ENCODE data around the gene SLC4A9.
"Not testable (repeated sequence)": the region's sequence is repeated elsewhere in the genome, so short reads cannot be mapped to it uniquely, and the experiment has no call there.

SLC4A9 gene

GRCh38 chr5:140327589-140327988, 32.4 kb upstream of the SLC4A9 start:
- Histone ChIP-seq H3K36me3 (replicated peaks) (no peaks in the 10 kb centered on the region), H3K9me3 (no peaks in the 10 kb centered on the region), H3K4me3 (no peak overlapping the region), H3K4me1 (peaks cover 18% of the 10 kb centered on the region), H3K27me3 (ENCODE audit: low read depth) (no peaks in the 10 kb centered on the region)
- in situ Hi-C loops (cut with MboI; ENCODE audit: low sequenced_read_pairs), result no loop called here
- peak; percentile 44 to 96 for DNase-seq (ENCODE audit: low spot score in 2 of 2)

- no peaks in the 10 kb centered on the region for H3K27me3 ChIP-seq (ENCODE audit: low read depth)
- in situ Hi-C loops (cut with MboI; ENCODE audit: low sequenced_read_pairs), result no loop called here
- no peaks in the 10 kb centered on the region for H3K36me3 ChIP-seq (replicated peaks)
- H3K4me3 ChIP-seq, result no peak overlapping the region
- H3K9me3 ChIP-seq, result no peaks in the 10 kb centered on the region
- no peak for DNase-seq (ENCODE audit: low spot score in 2 of 2)
- H3K4me1 ChIP-seq, result peaks cover 18% of the 10 kb centered on the region
Observed at GRCh38 chr5:140328036-140328764, 31.8 kb upstream of the SLC4A9 start.

- in situ Hi-C loops (cut with MboI; ENCODE audit: low sequenced_read_pairs), result no loop called here
- Histone ChIP-seq H3K27me3 (ENCODE audit: low read depth) (no peaks in the 10 kb centered on the region), H3K4me3 (no peak overlapping the region), H3K36me3 (replicated peaks) (no peaks in the 10 kb centered on the region; the same call in 1 of the 2 replicates), H3K4me1 (peaks cover 18% of the 10 kb centered on the region), H3K9me3 (no peaks in the 10 kb centered on the region)
- no peak for DNase-seq (ENCODE audit: low spot score in 2 of 2)
Observed at GRCh38 chr5:140329739-140330481, 30.1 kb upstream of the SLC4A9 start.

- Histone ChIP-seq H3K36me3 (replicated peaks) (no peaks in the 10 kb centered on the region; the same call in 1 of the 2 replicates), H3K4me3 (no peak overlapping the region), H3K4me1 (peaks cover 18% of the 10 kb centered on the region), H3K27me3 (ENCODE audit: low read depth) (no peaks in the 10 kb centered on the region), H3K9me3 (no peaks in the 10 kb centered on the region)
- in situ Hi-C loops (cut with MboI; ENCODE audit: low sequenced_read_pairs), result no loop called here
- no peak for DNase-seq (ENCODE audit: low spot score in 2 of 2)
Observed at GRCh38 chr5:140331638-140332037, 28.4 kb upstream of the SLC4A9 start.

GRCh38 chr5:140336388-140336787, 23.6 kb upstream of the SLC4A9 start:
- no peak overlapping the region for H3K4me3 ChIP-seq
- in situ Hi-C loops (cut with MboI; ENCODE audit: low sequenced_read_pairs), result no loop called here
- H3K27me3 ChIP-seq (ENCODE audit: low read depth), result no peaks in the 10 kb centered on the region
- H3K4me1 ChIP-seq, result no peaks in the 10 kb centered on the region
- H3K36me3 ChIP-seq (replicated peaks), result no peaks in the 10 kb centered on the region; the same call in none of the 2 replicates
- H3K9me3 ChIP-seq, result no peaks in the 10 kb centered on the region
- DNase-seq (ENCODE audit: low spot score in 2 of 2), result no peak

- in situ Hi-C loops (cut with MboI; ENCODE audit: low sequenced_read_pairs), result no loop called here
- no peak for DNase-seq (ENCODE audit: low spot score in 2 of 2)
- no peak overlapping the region for H3K4me3 ChIP-seq
- no peaks in the 10 kb centered on the region for H3K9me3 ChIP-seq
- no peaks in the 10 kb centered on the region; the same call in none of the 2 replicates for H3K36me3 ChIP-seq (replicated peaks)
- H3K27me3 ChIP-seq (ENCODE audit: low read depth), result no peaks in the 10 kb centered on the region
- H3K4me1 ChIP-seq, result no peaks in the 10 kb centered on the region
Observed at GRCh38 chr5:140337880-140338279, 22.1 kb upstream of the SLC4A9 start.

- no peaks in the 10 kb centered on the region for H3K4me1 ChIP-seq
- in situ Hi-C loops (cut with MboI; ENCODE audit: low sequenced_read_pairs), result no loop called here
Observed at GRCh38 chr5:140338336-140338735, 21.7 kb upstream of the SLC4A9 start.

GRCh38 chr5:140338908-140339307, 21.1 kb upstream of the SLC4A9 start:
- H3K4me3 ChIP-seq, result no peak overlapping the region
- H3K4me1 ChIP-seq, result no peaks in the 10 kb centered on the region
- no peaks in the 10 kb centered on the region for H3K27me3 ChIP-seq (ENCODE audit: low read depth)
- H3K9me3 ChIP-seq, result no peaks in the 10 kb centered on the region
- in situ Hi-C loops (cut with MboI; ENCODE audit: low sequenced_read_pairs), result no loop called here
- H3K36me3 ChIP-seq (replicated peaks), result no peaks in the 10 kb centered on the region; the same call in none of the 2 replicates
- no peak for DNase-seq (ENCODE audit: low spot score in 2 of 2)

More at GRCh38 chr5:140338336-140338735, 21.7 kb upstream of the SLC4A9 start:
- Histone ChIP-seq H3K9me3 (no peaks in the 10 kb centered on the region), H3K4me3 (no peak overlapping the region), H3K36me3 (replicated peaks) (no peaks in the 10 kb centered on the region; the same call in none of the 2 replicates), H3K27me3 (ENCODE audit: low read depth) (no peaks in the 10 kb centered on the region)
- DNase-seq (ENCODE audit: low spot score in 2 of 2), result no peak

- DNase-seq (ENCODE audit: low spot score in 2 of 2), result no peak
- Histone ChIP-seq H3K36me3 (replicated peaks) (no peaks in the 10 kb centered on the region; the same call in 1 of the 2 replicates), H3K4me1 (no peaks in the 10 kb centered on the region), H3K9me3 (no peaks in the 10 kb centered on the region), H3K27me3 (ENCODE audit: low read depth) (no peaks in the 10 kb centered on the region), H3K4me3 (no peak overlapping the region)
- in situ Hi-C loops (cut with MboI; ENCODE audit: low sequenced_read_pairs), result no loop called here
Observed at GRCh38 chr5:140339636-140340035, 20.4 kb upstream of the SLC4A9 start.

- in situ Hi-C loops (cut with MboI; ENCODE audit: low sequenced_read_pairs), result no loop called here
- DNase-seq (ENCODE audit: low spot score in 2 of 2), result no peak
- no peaks in the 10 kb centered on the region; the same call in 1 of the 2 replicates for H3K36me3 ChIP-seq (replicated peaks)
- H3K27me3 ChIP-seq (ENCODE audit: low read depth), result no peaks in the 10 kb centered on the region
- H3K4me3 ChIP-seq, result no peak overlapping the region
- H3K9me3 ChIP-seq, result no peaks in the 10 kb centered on the region
- no peaks in the 10 kb centered on the region for H3K4me1 ChIP-seq
Observed at GRCh38 chr5:140340605-140341121, 19.3 kb upstream of the SLC4A9 start.

GRCh38 chr5:140341591-140341990, 18.4 kb upstream of the SLC4A9 start:
- Histone ChIP-seq H3K36me3 (replicated peaks) (no peaks in the 10 kb centered on the region; the same call in 1 of the 2 replicates), H3K4me1 (no peaks in the 10 kb centered on the region)
- in situ Hi-C loops (cut with MboI; ENCODE audit: low sequenced_read_pairs), result no loop called here

GRCh38 chr5:140342287-140342686, 17.7 kb upstream of the SLC4A9 start:
- no peaks in the 10 kb centered on the region for H3K27me3 ChIP-seq (ENCODE audit: low read depth)
- H3K36me3 ChIP-seq (replicated peaks), result no peaks in the 10 kb centered on the region; the same call in 1 of the 2 replicates
- no peak overlapping the region for H3K4me3 ChIP-seq
- no peaks in the 10 kb centered on the region for H3K9me3 ChIP-seq
- in situ Hi-C loops (cut with MboI; ENCODE audit: low sequenced_read_pairs), result no loop called here
- peaks cover 5% of the 10 kb centered on the region; the same call in 1 of the 2 replicates for H3K4me1 ChIP-seq
- DNase-seq (ENCODE audit: low spot score in 2 of 2), result no peak

More at GRCh38 chr5:140341591-140341990, 18.4 kb upstream of the SLC4A9 start:
- Histone ChIP-seq H3K9me3 (no peaks in the 10 kb centered on the region), H3K4me3 (no peak overlapping the region), H3K27me3 (ENCODE audit: low read depth) (no peaks in the 10 kb centered on the region)
- DNase-seq (ENCODE audit: low spot score in 2 of 2), result no peak

- Histone ChIP-seq H3K4me3 (no peak overlapping the region), H3K27me3 (ENCODE audit: low read depth) (no peaks in the 10 kb centered on the region), H3K9me3 (no peaks in the 10 kb centered on the region), H3K4me1 (peaks cover 5% of the 10 kb centered on the region; the same call in 1 of the 2 replicates), H3K36me3 (replicated peaks) (no peaks in the 10 kb centered on the region; the same call in 1 of the 2 replicates)
- no peak for DNase-seq (ENCODE audit: low spot score in 2 of 2)
- in situ Hi-C loops (cut with MboI; ENCODE audit: low sequenced_read_pairs), result no loop called here
Observed at GRCh38 chr5:140342896-140343295, 17.1 kb upstream of the SLC4A9 start.

- H3K36me3 ChIP-seq (replicated peaks); H3K4me1 ChIP-seq; in situ Hi-C loops (cut with MboI; ENCODE audit: low sequenced_read_pairs); H3K4me3 ChIP-seq; H3K27me3 ChIP-seq (ENCODE audit: low read depth); DNase-seq (ENCODE audit: low spot score in 2 of 2); H3K9me3 ChIP-seq: not testable (repeated sequence)
Observed at GRCh38 chr5:140343849-140344248, 16.1 kb upstream of the SLC4A9 start.

Data from HAP-1 (cell line).